ENCODE measurements around the gene SNX7. TPM values are rescaled to one million over a fixed set of nuclear protein-coding genes. Genes with fewer than 3 reads are reported as not detected.

Gene SNX7
- polyA plus RNA-seq, 2 of the 4 experiments (the other 2 are of a cell fraction), result 29.5 to 45.1 TPM

GRCh38 chr1:98791498-98791897, 130.0 kb downstream of the SNX7 start:
- POLR2A ChIA-PET, result no interaction called here
- Histone ChIP-seq H3K4me1 (no peaks in the 10 kb centered on the region), H3K27ac (no peak overlapping the region), H3K4me2 (no peak overlapping the region), H3K4me3 (no peak overlapping the region), H3K9me3 (no peaks in the 10 kb centered on the region)
- 52% methylated on average over 4 of the region's 6 CpGs for whole genome bisulfite sequencing (ENCODE audit: missing lambda C conversion rate)
- no peak for ATAC-seq
- no peak for DNase-seq (ENCODE audit: low read depth in 1 of 2, low spot score in 1 of 2)
- no peak for FAIRE-seq
- TF ChIP-seq PHF8 (IDR thresholded peaks at IDR 0.05; ENCODE audit: borderline replicate concordance, low read depth), result no peak
- no peak for TF ChIP-seq MAX (IDR thresholded peaks at IDR 0.05)
- no peak for TF ChIP-seq RAD21 (conservative IDR thresholded peaks at IDR 0.05 in 1 of 2, IDR thresholded peaks at IDR 0.05 in 1 of 2)
- no peak for TF ChIP-seq POLR2AphosphoS2 (conservative IDR thresholded peaks at IDR 0.05; ENCODE audit: low read length)
- TF ChIP-seq NR3C1 (IDR thresholded peaks at IDR 0.05), result no peak
- no peak for TF ChIP-seq E2F6 (IDR thresholded peaks at IDR 0.05; ENCODE audit: borderline replicate concordance, low read depth)
- TF ChIP-seq MAZ (IDR thresholded peaks at IDR 0.05; ENCODE audit: borderline replicate concordance, low read depth, low read length), result no peak
- CTCF ChIA-PET, result no interaction called here

GRCh38 chr1:98792123-98792522, 130.6 kb downstream of the SNX7 start:
- no peak overlapping the region for H3K27ac ChIP-seq
- ATAC-seq, result no peak
- no peak for DNase-seq (ENCODE audit: low read depth in 1 of 2, low spot score in 1 of 2)
- 0% methylated on average over 1 of the region's 1 CpG for WGBS (ENCODE audit: missing lambda C conversion rate)
- H3K4me3 ChIP-seq, result no peak overlapping the region
- TF ChIP-seq SMC3 (IDR thresholded peaks at IDR 0.05), result no peak
- no peak for TF ChIP-seq CEBPB (IDR thresholded peaks at IDR 0.05)
- TF ChIP-seq RFX5 (IDR thresholded peaks at IDR 0.05), result no peak
- TF ChIP-seq GATA3 (IDR thresholded peaks at IDR 0.05; ENCODE audit: borderline replicate concordance), result no peak
- TF ChIP-seq NPAS2 (CRISPR knock-in tag; IDR thresholded peaks at IDR 0.05; ENCODE audit: borderline replicate concordance), result no peak
- no peak for TF ChIP-seq MAZ (IDR thresholded peaks at IDR 0.05; ENCODE audit: borderline replicate concordance, low read depth, low read length)
- no peak for TF ChIP-seq CHD4 (IDR thresholded peaks at IDR 0.05; ENCODE audit: borderline replicate concordance)
- TF ChIP-seq HEYL (CRISPR knock-in tag; IDR thresholded peaks at IDR 0.05), result no peak
- TF ChIP-seq FOSL2 (IDR thresholded peaks at IDR 0.05), result no peak
- no peak for TF ChIP-seq FOSL2 (CRISPR knock-in tag; IDR thresholded peaks at IDR 0.05)
- no peak for TF ChIP-seq MAX (IDR thresholded peaks at IDR 0.05)
- TF ChIP-seq HOXB13 (CRISPR knock-in tag; IDR thresholded peaks at IDR 0.05; ENCODE audit: low read depth), result no peak
- TF ChIP-seq CHD2 (IDR thresholded peaks at IDR 0.05; ENCODE audit: low read length, partially characterized antibody), result no peak
- no peaks in the 10 kb centered on the region for H3K4me1 ChIP-seq
- H3K9me3 ChIP-seq, result no peaks in the 10 kb centered on the region
- H3K4me2 ChIP-seq, result no peak overlapping the region
- CTCF ChIA-PET, result no interaction called here
- no peak for FAIRE-seq
- POLR2A ChIA-PET, result no interaction called here

GRCh38 chr1:98793136-98793535, 131.6 kb downstream of the SNX7 start:
- CTCF ChIA-PET, result interaction anchor here (1.0 kb wide), 1 partner anchor 8 kb away, joined by 3 read pairs; no protein-coding TSS in a partner anchor

More at GRCh38 chr1:98793136-98793535, 131.6 kb downstream of the SNX7 start:
- ATAC-seq (no peak), FAIRE-seq (no peak), DNase-seq (ENCODE audit: low read depth in 1 of 2, low spot score in 1 of 2) (no peak)
- Histone ChIP-seq H3K9me3 (no peaks in the 10 kb centered on the region), H3K4me1 (no peaks in the 10 kb centered on the region), H3K4me3 (no peak overlapping the region), H3K27ac (no peak overlapping the region), H3K4me2 (no peak overlapping the region)
- WGBS (ENCODE audit: missing lambda C conversion rate), result 32% methylated on average over 3 of the region's 3 CpGs
- TF ChIP-seq RFX5 (IDR thresholded peaks at IDR 0.05) (no peak), HOXB5 (CRISPR knock-in tag; IDR thresholded peaks at IDR 0.05) (no peak), POLR2A (IDR thresholded peaks at IDR 0.05; ENCODE audit: low read length) (no peak), MAX (IDR thresholded peaks at IDR 0.05) (no peak), ELK1 (IDR thresholded peaks at IDR 0.05; ENCODE audit: low read depth, low read length) (no peak), EHF (CRISPR knock-in tag; IDR thresholded peaks at IDR 0.05) (no peak), ZC3H11A (IDR thresholded peaks at IDR 0.05) (no peak), TP53 (CRISPR knock-in tag; IDR thresholded peaks at IDR 0.05) (no peak), FOSL2 (IDR thresholded peaks at IDR 0.05) (no peak), FOSL2 (CRISPR knock-in tag; IDR thresholded peaks at IDR 0.05) (no peak)
- POLR2A ChIA-PET, result no interaction called here

Data from A549 (cell line).